Measurements from ENCODE around the gene NCKAP5.

Gene NCKAP5

DNA sequence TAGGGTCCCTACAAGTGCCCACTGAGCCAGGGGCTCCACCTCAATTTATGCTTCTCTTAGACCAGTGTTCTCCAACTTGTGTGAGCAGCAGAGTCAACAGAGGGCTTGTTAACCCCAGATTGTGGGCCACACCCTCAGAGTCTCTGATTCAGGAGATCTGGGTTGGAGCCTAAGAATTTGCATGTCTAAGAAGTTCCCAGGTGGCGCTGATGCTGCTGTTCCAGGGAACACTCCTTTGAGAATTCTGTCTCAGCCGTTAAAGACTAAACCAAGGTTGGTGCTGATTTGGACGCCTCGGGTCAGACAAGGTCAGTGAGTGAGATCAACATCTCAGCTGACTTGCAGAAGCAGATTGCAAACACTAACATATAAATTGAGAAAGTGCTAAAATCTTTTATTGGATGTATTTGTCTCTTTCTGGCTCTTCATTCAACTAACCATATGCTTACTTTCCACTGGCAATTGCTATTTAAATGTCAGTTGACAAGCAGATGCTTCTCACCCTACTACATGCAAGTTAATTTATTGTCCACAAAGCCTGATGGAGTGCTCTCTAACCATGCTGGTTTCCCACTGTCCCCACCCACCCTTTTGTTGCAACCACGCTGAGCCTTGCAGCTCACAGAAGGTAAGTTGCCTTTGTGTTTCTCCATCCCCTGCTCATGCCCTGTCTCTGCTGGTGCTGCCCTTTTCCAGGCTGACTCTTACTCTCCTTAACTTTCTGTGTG, 929.8 kb downstream of the NCKAP5 start:
- Histone ChIP-seq H3K4me3 (ENCODE audit: low read depth in 1 of 2, low read length in 1 of 2) (no peak overlapping the region), H3K9me3 (no peaks in the 10 kb centered on the region), H3K27ac (no peak overlapping the region), H3K27me3 (no peaks in the 10 kb centered on the region), H3K4me1 (ENCODE audit: control insufficient read depth in 1 of 2, insufficient read depth in 1 of 2, low read depth in 1 of 2, low read length in 1 of 2) (no peaks in the 10 kb centered on the region), H3K36me3 (no peaks in the 10 kb centered on the region)
- TF ChIP-seq, protein P1, sequence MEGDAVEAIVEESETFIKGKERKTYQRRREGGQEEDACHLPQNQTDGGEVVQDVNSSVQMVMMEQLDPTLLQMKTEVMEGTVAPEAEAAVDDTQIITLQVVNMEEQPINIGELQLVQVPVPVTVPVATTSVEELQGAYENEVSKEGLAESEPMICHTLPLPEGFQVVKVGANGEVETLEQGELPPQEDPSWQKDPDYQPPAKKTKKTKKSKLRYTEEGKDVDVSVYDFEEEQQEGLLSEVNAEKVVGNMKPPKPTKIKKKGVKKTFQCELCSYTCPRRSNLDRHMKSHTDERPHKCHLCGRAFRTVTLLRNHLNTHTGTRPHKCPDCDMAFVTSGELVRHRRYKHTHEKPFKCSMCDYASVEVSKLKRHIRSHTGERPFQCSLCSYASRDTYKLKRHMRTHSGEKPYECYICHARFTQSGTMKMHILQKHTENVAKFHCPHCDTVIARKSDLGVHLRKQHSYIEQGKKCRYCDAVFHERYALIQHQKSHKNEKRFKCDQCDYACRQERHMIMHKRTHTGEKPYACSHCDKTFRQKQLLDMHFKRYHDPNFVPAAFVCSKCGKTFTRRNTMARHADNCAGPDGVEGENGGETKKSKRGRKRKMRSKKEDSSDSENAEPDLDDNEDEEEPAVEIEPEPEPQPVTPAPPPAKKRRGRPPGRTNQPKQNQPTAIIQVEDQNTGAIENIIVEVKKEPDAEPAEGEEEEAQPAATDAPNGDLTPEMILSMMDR (IDR thresholded peaks at IDR 0.05), result no peak

DNA sequence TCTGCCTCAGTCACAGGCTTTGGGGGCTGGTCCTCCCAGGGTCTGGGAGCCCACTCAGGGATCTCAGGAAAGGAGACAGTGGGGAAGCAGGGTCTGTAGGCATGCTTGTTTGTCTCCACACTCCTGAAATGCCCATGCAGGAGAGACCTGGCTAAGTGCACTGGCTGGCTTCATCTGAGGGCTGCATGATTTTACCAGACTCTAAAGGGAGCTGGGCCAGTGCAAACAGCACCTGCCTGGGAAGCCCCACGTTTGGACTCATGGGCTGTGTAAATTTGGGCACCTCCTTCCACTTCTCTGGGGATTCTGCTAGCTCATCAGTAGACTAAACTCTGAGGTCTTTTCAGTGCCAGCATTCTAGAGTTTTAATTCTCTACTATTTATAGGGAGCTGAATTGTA, 931.9 kb downstream of the NCKAP5 start:
- Histone ChIP-seq H3K27me3 (no peaks in the 10 kb centered on the region), H3K27ac (no peak overlapping the region), H3K4me3 (ENCODE audit: low read depth in 1 of 2, low read length in 1 of 2) (no peak overlapping the region), H3K36me3 (no peaks in the 10 kb centered on the region), H3K4me1 (ENCODE audit: control insufficient read depth in 1 of 2, insufficient read depth in 1 of 2, low read depth in 1 of 2, low read length in 1 of 2) (no peaks in the 10 kb centered on the region), H3K9me3 (no peaks in the 10 kb centered on the region)
- TF ChIP-seq, protein P1 (IDR thresholded peaks at IDR 0.05), result no peak

DNA sequence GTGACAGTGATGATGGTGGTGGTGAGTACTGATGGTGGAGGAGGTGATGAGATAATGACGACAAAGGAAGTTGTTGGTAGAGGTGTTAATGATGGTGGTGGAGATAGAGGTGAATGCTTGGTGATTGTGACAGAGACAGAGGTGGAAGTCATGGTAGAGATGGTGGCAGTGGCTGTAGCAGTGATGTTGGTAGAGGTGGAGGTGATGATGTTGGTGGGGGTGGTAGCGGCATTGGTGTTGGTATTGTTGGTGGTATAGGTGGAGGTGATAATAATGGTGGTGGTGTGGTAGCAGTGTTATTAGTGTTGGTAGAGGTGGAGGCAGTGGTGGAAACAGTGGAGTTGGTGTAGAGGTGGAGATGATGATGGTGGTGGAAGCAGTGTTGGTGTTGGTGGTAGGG, 934.6 kb downstream of the NCKAP5 start:
- TF ChIP-seq, protein P1 (IDR thresholded peaks at IDR 0.05), result no peak
- no peaks in the 10 kb centered on the region for H3K4me1 ChIP-seq (ENCODE audit: control insufficient read depth in 1 of 2, insufficient read depth in 1 of 2, low read depth in 1 of 2, low read length in 1 of 2)
- H3K9me3 ChIP-seq, result no peaks in the 10 kb centered on the region

DNA sequence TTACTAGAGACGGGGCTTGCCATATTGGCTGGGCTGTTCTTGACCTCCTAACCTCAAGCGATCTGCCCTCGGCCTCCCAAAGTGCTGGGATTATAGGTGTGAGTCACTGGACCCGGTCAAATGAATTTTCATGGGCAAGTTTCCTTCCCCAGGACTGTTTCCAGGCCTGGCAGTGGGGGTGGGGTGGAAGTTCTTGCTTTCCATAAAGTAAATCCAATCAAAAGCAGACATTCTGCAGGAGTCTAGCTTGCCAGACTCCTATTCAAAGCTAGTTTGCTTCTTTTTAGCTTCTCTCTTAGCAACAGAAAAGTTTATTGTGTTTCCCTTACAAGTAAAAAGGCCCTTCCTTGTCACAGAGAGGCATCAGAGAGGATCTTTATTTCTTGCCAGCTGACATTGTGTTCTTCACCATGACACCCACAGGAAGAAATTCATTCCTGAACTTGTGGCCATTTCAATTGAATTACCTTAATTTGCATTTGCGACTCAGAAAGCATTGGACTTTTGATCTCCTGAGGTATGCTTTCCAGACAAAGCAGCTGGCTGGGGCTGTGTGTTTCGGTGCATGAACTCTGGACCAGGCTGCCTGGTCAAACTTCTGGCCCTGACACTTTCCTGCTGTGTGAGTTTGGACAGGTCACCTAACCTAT, 936.1 kb downstream of the NCKAP5 start:
- no peaks in the 10 kb centered on the region for H3K9me3 ChIP-seq
- H3K4me1 ChIP-seq (ENCODE audit: control insufficient read depth in 1 of 2, insufficient read depth in 1 of 2, low read depth in 1 of 2, low read length in 1 of 2), result no peaks in the 10 kb centered on the region
- TF ChIP-seq, protein P1 (IDR thresholded peaks at IDR 0.05), result no peak
- no peak overlapping the region for H3K4me3 ChIP-seq (ENCODE audit: low read depth in 1 of 2, low read length in 1 of 2)
- H3K36me3 ChIP-seq, result no peaks in the 10 kb centered on the region
- no peaks in the 10 kb centered on the region for H3K27me3 ChIP-seq
- H3K27ac ChIP-seq, result no peak overlapping the region

More for the DNA sequence above, 934.6 kb downstream of the NCKAP5 start:
- no peak overlapping the region for H3K27ac ChIP-seq
- H3K27me3 ChIP-seq, result no peaks in the 10 kb centered on the region
- H3K4me3 ChIP-seq (ENCODE audit: low read depth in 1 of 2, low read length in 1 of 2), result no peak overlapping the region
- H3K36me3 ChIP-seq, result no peaks in the 10 kb centered on the region

DNA sequence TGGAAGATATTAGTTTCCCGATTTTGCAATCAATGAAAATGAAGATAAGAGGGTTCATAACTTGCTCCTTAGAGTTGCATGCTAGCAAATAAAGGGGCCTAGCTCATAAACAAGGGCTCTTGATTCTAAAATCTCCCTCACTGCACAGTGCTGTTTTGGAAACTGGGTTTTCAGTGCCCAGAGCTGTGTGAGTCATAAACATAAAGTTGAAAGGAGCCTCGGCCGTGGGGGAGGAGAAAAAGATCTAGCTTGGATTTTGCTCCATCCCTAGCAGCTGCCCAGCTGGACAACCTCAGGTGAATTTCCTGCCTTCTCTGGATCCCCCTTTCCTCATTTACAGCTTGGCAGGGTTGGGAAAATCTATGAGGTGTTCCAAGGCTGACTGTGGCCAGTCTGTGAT, 940.7 kb downstream of the NCKAP5 start:
- Histone ChIP-seq H3K9me3 (no peaks in the 10 kb centered on the region), H3K36me3 (no peaks in the 10 kb centered on the region), H3K4me3 (ENCODE audit: low read depth in 1 of 2, low read length in 1 of 2) (no peak overlapping the region)

More for the DNA sequence above, 940.7 kb downstream of the NCKAP5 start:
- H3K4me1 ChIP-seq (ENCODE audit: control insufficient read depth in 1 of 2, insufficient read depth in 1 of 2, low read depth in 1 of 2, low read length in 1 of 2), result no peaks in the 10 kb centered on the region
- no peaks in the 10 kb centered on the region for H3K27me3 ChIP-seq
- H3K27ac ChIP-seq, result no peak overlapping the region
- TF ChIP-seq, protein P1 (IDR thresholded peaks at IDR 0.05), result no peak
